GM19240 (cell line): ENCODE measurements around the gene SNAPIN.

Experiments used
- DNase-seq: peaks from one replicate; pipeline ENCODE4 v3.0.0; 2011; ENCODE audit warnings: low spot score; ENCODE audit not compliant: insufficient read length

Gene SNAPIN

DNA sequence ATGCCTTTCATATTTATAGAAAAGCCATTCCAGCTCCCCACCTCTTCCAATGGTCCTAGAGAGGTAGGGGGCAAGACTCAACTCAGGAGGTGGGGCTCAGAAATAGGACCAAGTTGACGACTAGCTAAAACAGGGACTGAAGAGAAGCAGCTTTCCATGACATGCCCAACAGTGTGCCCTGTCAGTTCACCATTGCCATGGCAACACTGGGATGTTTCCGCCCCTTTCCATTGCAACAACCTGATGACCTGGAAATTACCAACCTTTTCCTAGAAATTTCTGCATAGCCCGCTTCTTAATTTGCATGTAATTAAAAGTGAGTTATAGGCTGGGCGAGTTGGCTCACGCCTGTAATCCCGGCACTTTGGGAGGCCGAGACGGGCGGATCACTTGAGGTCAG is 47.0 kb downstream of the SNAPIN start:
- no peak for DNase-seq

GRCh38 chr1:153711026-153711425 is 52.5 kb downstream of the SNAPIN start:
- DNase-seq = no peak
